NCI-H2107 treated with DMSO at 0.1 percent for 48 hours (cell line): ENCODE results near the gene ZFYVE9.
"Not testable (repeated sequence)": the region's sequence is repeated elsewhere in the genome, so short reads cannot be mapped to it uniquely, and the experiment has no call there.

Experiments used
- DNase-seq: peaks from one replicate; lab custom pipeline; 2025; ENCODE audit not compliant: unreplicated experiment; lab: John Stamatoyannopoulos, UW

ZFYVE9 gene

DNA sequence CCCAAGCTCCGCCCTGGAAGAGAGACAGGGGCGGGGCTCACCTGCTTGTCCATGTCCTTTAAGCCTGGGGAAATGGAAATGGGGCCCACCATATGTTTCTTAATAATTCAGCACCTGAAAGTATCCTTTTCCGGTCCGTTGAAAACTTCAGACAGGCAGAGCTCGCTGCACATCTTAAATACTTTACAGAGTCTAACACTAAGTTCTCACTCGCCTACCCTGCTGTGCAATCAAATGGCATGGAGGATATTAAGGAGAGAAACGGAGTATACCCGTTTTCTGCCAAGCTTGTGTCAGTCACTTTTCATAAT, 224.6 kb downstream of the ZFYVE9 start:
- DNase-seq = no peak

DNA sequence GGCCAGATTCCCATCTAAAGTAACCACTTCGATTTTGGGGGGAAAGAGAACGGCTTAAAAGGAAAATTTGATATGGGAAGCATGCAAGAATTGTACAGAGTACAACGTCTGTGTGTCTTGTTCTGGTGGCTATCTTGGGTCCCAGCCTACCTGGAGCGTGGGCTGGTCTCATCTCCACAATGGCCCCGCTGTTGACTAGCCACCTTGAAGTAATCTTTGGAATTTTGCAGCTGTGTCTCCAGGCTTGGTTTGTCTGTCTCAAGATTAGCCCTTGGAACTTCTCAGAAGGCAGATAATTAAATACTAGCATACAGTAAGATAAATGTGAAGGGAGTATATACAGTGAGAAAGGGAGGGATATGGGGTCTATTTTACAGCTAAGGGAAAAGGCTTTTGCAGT, 225.4 kb downstream of the ZFYVE9 start:
- no peak for DNase-seq

DNA sequence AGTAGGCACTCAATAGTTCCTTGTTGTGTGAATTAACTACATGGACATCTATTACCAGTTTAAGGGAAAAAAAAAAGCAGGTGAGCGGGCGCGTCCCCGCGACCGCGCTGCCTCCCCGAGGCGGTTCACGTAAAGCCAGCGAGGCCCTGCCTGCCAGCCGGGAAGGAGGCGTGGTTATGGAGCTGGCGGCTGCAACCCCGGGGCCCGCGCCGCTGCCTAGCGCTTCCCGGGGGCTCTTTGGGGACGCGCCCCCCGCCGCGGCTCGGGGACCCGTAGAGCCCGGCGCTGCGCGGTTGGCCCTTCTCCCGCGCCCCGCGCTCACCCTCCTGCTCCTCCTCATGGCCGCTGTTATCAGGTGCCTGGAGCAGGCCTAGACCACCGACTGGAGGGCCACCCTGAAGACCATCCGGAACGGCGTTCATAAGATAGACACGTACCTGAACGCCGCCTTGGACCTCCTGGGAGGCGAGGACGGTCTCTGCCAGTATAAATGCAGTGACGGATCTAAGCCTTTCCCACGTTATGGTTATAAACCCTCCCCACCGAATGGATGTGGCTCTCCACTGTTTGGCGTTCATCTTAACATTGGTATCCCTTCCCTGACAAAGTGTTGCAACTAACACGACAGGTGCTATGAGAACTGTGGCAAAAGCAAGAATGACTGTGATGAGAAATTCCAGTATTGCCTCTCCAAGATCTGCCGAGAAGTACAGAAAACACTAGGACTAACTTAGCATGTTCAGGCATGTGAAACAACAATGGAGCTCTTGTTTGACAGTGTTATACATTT, 226.7 kb downstream of the ZFYVE9 start:
- DNase-seq = peak; percentile 67

GRCh38 chr1:52369851-52370250, 228.0 kb downstream of the ZFYVE9 start:
- DNase-seq = not testable (repeated sequence)

- DNase-seq = no peak
Measured at GRCh38 chr1:52385376-52385775, 243.5 kb downstream of the ZFYVE9 start.

DNA sequence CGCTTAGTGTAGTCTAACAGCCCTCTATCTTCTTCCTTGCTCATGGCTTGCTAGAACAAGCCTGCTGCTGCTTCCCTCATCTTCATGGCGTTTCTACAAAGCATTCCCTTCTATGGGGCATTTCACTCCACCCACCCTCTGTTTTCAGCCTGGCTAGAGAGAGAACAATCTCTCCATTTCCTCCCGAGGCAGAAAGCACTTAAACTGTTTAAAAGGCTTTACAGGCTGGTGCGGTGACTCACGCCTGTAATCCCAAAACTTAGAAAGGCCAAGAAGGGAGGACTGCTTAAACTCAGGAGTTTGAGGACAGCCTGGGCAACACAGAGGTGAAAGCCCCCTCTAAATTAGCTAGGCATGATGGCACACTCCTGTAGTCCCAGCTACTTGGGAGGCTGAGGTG, 244.6 kb downstream of the ZFYVE9 start:
- DNase-seq = no peak

- no peak for DNase-seq
Measured at GRCh38 chr1:52393174-52393573, 251.3 kb downstream of the ZFYVE9 start.
